GM18511 (cell line): ENCODE results near the gene FFAR3.
"Not testable (repeated sequence)": the region's sequence is repeated elsewhere in the genome, so short reads cannot be mapped to it uniquely, and the experiment has no call there.

Experiments used
- ATAC-seq: cut with Tn5 transposase; IDR thresholded peaks from one replicate; pipeline ENCODE4 v1.9.1; 2021; ENCODE audit warnings: mild to moderate bottlenecking, moderate library complexity; ENCODE audit not compliant: unreplicated experiment

The FFAR3 gene

DNA sequence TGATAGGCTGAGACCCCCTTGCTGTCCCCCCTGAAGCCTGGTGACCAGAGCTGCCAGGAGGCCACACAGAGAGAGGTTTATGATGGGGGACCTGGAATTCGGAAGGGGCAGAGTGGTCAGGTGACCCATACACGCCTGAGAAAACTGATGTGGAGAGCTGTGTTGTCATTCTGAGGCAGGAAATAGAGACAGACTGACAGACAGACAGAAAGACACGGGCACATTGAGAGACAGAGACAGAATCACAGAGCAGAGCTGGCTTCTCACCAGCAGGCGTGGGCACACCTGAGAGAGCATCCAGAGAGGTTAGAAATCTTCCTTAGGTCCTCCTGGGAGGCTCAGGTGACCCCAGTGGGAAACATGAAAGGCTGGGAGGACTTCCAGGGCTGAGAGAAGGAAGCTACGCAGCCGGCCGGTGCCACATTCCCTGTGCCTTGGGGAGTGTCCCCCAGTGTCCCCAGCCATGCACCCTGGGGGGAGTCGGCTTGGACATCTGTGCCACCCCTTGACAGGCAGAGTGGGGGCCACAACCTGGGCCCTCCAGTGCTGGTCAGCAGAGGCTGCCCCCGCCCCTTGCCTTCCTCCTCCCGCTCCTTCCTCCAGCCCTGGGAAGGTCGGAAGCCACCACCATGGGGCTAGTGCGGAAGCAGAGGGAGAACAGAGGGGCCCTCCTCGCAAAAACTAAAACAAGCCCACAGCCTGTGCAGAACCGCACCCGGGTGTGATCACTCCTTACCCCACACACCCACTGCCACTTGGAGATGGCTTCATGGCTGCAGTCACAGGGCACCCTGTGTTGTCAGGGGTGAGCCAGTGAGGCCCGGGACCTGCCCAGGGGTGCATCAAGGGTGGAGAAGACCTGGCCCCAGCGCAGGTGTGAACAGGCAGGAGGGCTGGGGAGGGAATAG, 8.4 kb upstream of the FFAR3 start:
- ATAC-seq, result no peak

GRCh38 chr19:35350591-35350990, 7.7 kb upstream of the FFAR3 start:
- ATAC-seq, result no peak

- ATAC-seq, result no peak
Measured at GRCh38 chr19:35351411-35352176, 6.7 kb upstream of the FFAR3 start.

- ATAC-seq, result no peak
Measured at GRCh38 chr19:35352177-35352447, 6.1 kb upstream of the FFAR3 start.

DNA sequence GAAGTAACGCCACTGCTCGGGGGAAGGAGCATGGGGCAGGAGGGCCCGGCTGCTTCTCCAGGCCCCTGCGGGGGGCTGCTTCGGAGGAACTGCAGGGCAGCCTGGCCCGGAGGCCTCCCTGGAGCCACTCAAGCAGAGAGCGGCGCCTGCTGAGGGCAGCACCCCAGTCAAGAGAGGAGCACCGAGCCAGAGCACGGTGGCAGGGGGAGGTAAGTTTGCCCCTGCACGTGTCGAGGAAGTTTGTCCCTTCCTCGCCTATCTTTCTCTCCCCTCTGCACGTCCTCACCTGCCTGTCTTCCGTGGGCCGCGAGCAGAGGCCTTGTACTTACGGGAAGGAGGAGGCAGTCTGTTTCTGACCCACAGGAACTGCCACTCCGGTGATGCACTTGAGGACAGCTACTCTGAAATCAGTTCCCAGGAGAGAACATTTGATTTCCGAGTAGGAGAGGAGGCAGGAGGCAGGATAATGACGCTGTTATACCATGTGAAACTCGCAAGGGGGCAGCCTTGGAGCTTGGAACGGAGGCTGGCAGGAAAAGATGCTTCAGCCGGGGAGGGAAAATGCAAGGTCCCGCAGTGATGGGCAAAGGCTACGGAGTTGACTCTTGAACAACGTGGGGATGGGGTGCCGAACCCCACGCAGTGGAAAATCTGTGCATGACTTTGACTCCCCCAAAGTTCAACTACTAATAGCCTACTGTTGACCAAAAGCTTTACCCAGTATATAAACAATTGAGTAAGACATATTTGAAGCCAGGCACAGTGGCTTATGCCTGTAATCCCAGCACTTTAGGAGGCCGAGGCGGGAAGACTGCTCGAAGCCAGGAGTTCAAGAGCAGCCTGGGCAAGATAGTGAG, 5.6 kb upstream of the FFAR3 start:
- ATAC-seq, result no peak

GRCh38 chr19:35353635-35354034, 4.6 kb upstream of the FFAR3 start:
- no peak for ATAC-seq

GRCh38 chr19:35354898-35355297, 3.4 kb upstream of the FFAR3 start:
- ATAC-seq, result no peak

GRCh38 chr19:35355791-35356460, 2.3 kb upstream of the FFAR3 start:
- ATAC-seq, result no peak

- ATAC-seq, result not testable (repeated sequence)
Measured at GRCh38 chr19:35358834-35359233, 574 bp downstream of the FFAR3 start.

DNA sequence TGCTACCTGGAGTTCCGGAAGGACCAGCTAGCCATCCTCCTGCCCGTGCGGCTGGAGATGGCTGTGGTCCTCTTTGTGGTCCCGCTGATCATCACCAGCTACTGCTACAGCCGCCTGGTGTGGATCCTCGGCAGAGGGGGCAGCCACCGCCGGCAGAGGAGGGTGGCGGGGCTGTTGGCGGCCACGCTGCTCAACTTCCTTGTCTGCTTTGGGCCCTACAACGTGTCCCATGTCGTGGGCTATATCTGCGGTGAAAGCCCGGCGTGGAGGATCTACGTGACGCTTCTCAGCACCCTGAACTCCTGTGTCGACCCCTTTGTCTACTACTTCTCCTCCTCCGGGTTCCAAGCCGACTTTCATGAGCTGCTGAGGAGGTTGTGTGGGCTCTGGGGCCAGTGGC, 1.1 kb downstream of the FFAR3 start:
- not testable (repeated sequence) for ATAC-seq

- ATAC-seq, result not testable (repeated sequence)
Measured at GRCh38 chr19:35360081-35360480, 1.8 kb downstream of the FFAR3 start.

GRCh38 chr19:35360880-35361420, 2.7 kb downstream of the FFAR3 start:
- ATAC-seq, result no peak

GRCh38 chr19:35362261-35363000, 4.2 kb downstream of the FFAR3 start:
- no peak for ATAC-seq

DNA sequence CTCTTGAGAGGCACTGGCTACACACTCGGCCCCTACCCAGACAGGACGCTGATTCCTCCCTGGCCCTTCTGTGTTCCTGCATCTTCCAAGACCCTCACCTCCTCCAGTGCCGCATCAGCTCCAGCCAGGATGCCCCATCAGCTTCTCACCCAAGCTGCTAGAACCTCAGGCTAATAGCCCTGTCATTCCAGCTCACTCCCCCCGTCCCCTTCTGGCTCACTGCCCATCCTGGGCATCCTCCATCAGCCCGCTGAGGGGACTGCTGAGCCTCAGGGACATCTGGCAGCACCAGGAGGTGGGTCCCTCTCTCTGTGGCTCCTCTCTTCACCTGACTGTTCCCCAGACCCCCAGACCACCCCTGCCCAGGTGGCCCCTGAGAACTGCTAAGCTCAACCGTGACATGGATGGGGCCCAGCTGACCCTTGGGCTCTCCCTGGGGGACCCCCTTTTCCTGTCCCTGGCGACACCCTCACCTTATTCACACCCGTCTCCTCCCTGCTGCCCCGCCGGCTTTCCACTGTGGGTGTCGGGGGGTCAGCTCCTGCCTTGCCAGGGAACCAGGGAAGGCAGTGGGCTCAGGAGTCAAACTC, 4.8 kb downstream of the FFAR3 start:
- ATAC-seq, result no peak

- ATAC-seq, result no peak
Measured at GRCh38 chr19:35363711-35364425, 5.6 kb downstream of the FFAR3 start.

GRCh38 chr19:35365303-35365702, 7.0 kb downstream of the FFAR3 start:
- no peak for ATAC-seq

GRCh38 chr19:35368378-35368777, 10.1 kb downstream of the FFAR3 start:
- ATAC-seq, result no peak

DNA sequence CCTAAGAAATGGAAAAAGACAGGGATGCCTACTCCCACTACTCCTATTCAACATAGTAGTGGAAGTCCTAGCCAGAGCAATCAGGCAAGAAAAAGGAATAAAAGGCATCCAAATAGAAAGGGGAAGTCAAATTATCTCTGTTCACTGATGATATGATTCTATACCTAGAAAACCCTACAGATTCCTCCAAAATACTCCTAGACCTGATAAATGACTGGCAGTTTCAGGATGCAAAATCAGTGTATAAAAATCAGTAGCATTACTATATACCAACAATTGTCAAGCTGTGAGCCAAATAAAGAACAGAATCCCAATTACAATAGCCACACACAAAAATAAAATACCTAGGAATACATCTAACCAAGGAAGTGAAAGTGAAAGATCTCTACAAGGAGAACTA, 11.3 kb downstream of the FFAR3 start:
- no peak for ATAC-seq

- no peak for ATAC-seq
Measured at GRCh38 chr19:35370722-35371121, 12.5 kb downstream of the FFAR3 start, which contains the start of gene GPR42. Gene GPR42, plus strand, starts transcription at chr19:35371068. Its CDS starts 292 bp downstream, at chr19:35371360.
